Stimulated activated CD4-positive, alpha-beta T cell treated with anti-CD3 and anti-CD28 coated beads, Interleukin-1b, Interleukin-23, amount 100 ng/mL, for 48 hours (primary cell): Measurements from ENCODE around the gene RTN4RL2.

Source experiments
- DNase-seq: peaks from one replicate; pipeline ENCODE4 v3.0.0-alpha.2; 2020

Gene RTN4RL2

DNA sequence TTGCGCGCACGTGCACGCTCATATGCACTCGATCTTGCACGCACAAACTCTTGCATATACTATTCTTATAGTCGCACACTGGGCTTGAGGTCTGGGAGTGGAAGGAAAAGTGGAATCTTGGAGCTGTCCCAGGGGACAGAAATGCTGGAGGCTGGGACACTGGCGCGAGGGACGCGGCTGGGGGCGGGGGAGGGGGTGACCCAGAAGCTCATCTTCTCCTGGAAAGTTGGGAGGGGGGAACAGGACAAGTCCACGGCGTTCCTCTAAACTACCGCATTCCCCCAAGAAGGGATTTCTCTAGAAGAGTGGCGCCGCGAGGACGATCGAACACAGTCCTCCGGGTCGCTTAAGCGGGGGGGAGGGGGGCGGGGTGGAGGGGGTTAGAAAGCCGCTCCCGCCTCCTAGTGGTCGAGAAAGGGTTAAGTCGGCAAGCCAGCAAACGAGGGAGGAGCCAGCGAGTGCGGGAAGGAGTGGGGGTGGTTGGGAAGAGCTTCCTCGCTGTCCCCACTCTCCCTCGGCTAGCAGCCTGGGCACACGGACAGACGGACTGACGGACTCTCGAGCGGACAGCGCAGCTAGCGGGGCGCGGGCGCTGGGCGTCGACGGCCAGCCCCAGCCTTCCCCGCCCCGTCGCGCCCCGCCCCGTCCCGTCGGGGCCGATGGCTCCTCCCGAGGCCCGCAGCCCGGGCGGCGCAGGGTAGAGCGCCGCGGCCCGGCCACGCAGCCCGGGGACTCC, at the start of gene RTN4RL2:
Gene RTN4RL2 (plus strand): TSS at position 507 of the 736 bp plus-strand sequence. CDS start 338 bp downstream, outside the sequence.
- peak; percentile 63 for DNase-seq

DNA sequence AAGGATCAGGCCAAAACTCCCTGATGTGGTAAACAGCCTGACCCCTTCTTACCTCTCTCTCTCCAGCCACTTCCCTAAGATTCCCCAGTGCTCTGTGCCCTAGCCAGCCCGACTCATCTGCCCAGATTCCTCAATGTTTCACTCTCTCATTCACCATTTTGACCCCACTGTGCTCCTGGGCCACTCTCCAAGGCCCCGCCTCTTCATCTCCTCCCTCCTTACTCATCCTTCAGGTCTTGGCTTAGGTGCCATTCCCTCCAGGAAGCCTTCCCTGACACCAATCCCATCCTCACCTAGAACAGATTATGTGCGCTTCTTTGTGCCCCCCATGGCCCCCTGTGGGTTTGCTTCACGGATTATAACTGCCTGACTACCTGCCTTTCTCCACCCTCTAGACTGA, 46.6 kb upstream of the RTN4RL2 start:
- no peak for DNase-seq

DNA sequence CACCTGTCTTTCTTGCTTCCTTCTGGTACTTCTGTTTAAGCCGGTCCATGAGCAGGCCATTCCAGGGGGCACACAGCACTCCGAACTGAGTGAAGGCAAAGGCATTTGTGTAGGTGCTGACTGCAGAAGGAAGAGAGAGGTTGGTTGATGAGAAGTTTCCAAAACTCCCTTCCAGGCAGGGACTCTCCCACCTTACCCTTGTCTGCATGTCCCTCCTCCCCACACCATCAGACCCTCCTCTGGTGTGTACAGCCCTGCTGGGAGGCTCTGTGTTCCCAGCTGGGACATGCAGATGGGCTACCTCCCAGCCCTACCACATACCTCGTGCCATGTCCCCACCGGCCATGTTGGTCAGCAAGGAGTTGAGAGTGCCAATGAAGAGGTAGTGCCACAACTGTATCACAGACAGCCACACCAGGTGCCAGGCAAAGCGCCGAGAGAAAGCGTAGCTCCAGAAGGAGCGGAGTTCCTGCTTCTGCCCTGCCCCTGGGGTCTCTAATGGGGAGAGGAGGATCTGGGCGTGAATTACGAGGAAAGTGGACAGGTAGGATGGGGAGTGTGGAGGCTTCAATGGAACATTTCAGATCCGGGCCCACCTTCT, 45.6 kb upstream of the RTN4RL2 start:
- no peak for DNase-seq

DNA sequence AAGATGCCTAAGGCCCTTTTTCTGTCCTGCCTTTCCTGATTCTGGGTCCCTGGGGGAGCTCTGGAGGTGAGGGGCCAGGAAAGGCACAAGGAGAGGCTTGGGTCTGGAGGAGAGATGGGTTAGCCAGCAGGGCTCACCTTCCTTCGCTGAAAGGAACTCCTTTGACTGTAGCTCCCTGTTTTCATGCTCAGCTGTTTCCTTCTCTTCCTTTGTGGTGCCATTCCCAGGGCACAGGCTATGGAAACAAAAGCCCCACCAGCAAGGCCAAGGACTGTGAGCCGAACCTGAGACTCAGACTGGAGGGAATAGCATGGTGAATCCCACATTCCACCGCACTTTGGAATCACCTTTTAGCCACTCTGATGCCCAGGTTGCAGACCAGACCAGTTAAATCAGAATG, 43.9 kb upstream of the RTN4RL2 start:
- DNase-seq = no peak

DNA sequence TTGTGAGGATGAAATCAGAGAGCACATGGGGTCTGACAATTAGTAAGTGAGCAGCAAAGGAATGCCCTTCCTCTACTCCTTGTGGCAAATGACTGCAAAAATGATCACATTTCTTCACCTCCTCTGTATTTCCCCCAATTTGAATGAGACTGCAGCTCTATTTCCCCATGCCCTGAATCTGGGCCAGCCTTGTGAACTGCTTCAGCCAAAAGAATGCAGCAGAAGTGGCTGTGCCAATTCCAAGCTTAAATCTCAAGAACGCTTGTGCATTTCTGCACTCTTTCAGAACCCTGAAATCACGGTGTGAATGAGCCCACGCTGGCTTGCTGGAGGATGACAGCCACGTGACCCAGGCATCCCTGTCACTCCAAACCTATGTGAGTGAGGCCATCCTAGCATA, 43.3 kb upstream of the RTN4RL2 start:
- no peak for DNase-seq

DNA sequence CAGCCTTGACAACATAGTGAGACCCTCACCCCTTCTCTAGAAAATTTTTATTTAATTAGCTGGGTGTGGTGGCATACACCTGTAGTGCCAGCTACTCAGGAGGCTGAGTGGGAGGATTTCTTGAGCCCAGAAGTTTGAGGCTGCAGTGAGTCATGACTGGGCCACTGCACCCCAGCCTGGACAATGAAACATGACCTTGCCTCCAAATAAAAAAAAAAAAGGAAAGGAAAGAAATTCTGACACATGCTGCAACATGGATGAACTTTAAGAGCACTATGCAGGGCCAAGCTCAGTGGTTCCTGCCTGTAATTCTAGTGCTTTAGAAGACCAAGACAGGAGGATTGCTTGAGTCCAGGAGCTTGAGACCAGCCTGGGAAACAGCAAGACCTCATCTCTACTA, 42.2 kb upstream of the RTN4RL2 start:
- DNase-seq = no peak

DNA sequence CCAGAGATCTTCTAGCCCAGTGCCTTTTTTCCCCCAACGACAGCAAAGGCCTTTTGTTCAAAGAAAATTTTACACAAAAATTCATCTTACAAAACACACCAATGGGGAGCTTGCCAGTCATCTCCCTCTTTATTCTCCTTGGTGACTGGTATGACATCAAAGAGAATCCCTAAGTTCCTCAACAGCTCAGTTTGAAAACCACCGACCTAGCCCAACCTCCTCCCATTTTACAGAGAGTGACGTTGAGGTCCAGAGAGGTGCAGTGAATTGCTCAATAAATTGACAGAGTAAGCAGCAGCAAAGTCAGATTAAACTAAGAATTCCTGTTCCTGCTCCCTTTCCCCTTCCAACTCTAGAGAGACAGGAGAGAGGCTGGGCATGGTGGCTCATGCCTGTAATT, 41.2 kb upstream of the RTN4RL2 start:
- no peak for DNase-seq

DNA sequence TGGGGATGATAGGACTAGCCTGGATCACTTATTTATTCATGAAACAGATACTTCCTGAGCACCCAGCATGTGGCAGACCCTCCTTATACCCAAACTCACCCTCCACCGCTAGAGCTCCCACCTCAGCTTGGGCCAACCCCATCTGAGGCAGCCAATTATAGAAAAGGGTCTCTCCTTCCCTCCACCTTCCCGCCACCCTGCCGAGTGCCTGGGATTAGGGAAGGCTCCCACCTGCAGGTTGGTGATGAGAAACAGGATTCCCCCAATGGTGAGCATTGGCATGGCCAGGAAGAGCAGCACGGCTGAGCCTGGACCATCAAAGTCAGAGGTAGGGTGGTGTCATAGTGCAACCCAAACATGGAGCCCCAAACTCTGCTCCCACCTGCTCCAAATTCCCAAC, 39.3 kb upstream of the RTN4RL2 start:
- no peak for DNase-seq

DNA sequence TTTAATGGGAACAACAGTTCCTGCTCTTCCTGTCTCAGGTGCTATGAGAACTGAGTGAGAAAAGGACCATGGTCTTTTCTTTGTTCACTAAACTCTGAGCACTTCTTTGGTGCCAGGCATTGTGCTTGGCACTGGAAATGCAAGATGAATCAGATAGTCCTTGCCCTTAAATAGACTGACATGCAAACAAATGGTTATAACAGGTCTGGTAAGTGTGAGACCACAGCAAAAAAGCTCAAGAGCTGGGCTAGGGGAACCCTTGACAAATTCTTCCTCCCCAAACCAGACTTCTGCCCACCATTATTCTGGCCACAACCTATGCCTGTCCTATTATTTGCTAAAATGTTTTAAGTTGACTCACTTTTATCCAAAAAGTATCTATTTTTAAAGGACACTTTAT, 38.5 kb upstream of the RTN4RL2 start:
- DNase-seq = no peak

DNA sequence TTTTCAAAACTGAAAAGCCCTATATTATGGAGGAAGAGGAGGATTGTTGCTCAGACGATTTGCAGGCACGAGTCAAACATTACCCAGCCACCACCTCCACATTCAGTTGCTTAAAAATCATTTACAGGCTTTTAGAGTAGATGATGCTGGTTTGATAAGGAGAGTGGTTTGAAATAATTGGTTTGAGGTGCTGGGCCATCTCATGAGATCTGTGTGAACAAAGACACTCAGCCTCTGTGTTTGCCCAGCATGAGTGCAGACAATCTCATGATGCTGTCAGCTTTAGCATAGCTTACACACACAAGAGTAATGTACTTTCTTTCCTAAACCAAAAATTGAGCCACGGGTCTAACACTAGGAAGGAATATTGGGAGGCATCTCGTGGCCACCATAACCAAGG, 37.7 kb upstream of the RTN4RL2 start:
- no peak for DNase-seq

DNA sequence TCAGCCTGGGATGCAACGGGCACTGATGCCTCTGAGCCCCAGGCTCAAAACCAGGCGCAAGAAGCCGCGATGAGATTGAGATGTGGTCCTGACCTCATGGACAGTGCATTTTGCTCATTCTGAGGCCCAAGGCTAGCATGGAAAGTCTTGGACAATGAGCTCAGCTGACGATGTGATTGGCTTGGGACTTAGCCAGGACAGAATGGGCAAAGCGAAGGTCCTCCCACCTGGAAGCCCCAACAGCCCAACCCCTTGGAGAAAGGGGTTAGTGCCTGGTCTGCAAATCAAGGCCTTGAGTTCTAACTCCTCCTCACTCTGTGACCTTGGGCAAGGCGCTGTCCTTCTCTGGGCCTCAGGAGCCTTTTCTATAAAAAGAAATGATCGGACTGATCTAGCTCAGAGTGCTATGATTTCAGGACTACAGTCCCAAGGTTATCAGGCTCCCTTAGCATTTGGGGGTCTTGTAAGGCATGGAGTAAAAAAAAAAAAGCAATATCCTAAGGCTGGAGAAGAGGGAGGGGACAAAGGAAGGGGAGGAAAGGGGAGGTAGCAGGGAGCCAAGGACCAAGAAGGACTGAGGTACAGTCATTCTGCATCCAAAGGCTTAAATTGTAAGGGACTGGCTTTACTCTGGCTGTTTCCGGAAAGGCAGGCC, 36.1 kb upstream of the RTN4RL2 start:
- DNase-seq = no peak

DNA sequence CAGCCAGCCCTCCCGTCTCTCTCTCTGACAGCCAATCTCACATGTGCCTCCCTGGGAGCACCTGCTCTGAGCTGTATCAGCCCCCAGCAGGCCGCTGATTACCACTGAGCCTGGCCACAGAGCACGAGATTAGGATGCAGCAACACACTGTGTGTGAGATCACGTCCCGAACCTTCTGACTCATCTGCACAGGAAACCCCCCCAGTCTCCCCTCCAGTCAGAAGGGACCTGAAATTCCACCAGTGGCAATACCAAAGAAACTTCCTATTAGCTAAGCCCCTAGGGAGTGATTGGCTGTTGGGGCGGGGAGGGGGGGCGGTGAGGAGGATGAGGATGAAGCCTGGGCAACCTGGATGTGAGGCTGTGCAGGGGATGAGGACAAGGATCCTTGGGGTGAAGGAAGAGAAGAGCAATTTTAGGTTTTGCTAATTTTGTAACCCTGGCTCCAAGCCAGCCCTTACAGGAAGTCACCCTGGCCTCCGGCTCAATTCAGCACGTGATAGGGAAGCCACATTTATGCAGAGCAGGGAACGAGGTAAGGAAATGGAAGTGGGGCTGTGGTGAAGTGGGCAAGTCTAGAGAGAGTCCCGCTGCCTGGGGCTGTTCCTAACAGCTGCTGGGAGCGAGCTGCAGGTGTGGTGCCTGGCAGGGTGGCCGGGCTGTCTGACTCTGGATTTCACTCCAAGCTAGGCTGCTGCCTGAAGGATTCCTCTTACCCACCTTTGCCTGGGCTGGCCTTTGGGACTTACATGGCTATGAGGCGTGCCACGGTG, 35.4 kb upstream of the RTN4RL2 start:
- DNase-seq = peak; percentile 95

DNA sequence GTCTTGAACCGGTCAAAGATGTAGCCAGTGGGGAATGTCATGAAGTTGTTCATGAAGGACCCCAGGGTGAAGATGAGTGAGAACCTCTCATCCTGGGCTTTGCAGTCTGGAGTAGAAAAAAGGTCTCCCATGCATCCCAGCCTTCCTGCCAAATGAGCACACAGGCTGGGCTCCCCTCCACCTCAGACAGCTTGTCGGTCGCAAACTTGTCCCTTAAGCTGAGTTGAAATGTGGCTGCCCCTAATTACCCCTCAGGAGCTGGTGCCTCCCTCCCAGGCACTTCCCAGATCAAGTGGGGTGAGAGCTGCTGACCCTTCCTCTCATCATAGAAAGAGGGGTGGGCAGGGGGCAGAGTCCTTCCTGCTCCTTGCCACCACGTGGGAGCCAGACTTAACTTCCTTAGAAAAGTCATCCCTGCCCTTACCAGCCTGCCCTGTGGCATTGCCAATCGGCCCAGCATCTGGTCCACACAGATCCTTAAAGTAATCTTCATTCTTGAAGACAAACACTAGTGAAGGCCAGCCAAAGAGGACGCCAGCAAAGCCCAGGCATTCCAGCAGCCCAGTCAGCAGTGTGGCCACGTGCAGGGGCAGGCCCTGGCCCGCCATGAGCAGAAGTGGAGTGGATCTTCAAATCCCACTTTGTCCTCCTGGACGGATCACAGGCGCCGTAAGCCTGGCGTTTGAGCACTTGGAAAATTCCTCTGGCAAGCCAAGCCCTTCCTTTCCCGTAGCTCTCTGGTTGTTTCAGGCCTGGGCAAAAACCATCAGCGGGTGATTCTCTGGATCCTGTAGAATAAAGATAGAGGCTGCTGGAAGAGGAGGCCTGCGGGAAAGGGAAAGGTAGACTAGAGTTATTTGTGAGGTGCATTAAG, 34.5 kb upstream of the RTN4RL2 start:
- DNase-seq = no peak

DNA sequence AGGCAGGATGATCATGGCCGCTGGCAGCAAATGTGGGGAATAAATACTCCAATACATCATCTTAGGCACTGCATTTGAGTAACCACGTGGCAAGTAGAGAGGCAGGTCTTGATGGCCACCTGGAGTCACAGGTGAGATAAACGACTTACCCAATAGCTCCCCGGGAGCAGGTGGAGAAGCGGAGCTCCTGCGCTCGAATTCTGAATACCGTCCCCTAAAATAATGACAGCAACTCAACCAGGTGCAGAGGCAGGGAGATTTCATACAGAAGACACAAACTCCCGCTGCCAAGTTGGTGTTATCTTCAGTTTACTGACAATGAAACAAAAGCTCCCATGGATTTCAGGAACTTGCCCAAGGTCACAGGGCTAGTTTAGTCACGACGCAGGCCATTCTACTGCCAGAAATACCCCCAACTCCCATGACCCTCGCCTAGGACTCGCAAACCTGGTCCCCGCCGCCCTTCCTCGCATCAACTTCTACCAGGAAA, 33.8 kb upstream of the RTN4RL2 start:
- DNase-seq = peak; percentile 25

DNA sequence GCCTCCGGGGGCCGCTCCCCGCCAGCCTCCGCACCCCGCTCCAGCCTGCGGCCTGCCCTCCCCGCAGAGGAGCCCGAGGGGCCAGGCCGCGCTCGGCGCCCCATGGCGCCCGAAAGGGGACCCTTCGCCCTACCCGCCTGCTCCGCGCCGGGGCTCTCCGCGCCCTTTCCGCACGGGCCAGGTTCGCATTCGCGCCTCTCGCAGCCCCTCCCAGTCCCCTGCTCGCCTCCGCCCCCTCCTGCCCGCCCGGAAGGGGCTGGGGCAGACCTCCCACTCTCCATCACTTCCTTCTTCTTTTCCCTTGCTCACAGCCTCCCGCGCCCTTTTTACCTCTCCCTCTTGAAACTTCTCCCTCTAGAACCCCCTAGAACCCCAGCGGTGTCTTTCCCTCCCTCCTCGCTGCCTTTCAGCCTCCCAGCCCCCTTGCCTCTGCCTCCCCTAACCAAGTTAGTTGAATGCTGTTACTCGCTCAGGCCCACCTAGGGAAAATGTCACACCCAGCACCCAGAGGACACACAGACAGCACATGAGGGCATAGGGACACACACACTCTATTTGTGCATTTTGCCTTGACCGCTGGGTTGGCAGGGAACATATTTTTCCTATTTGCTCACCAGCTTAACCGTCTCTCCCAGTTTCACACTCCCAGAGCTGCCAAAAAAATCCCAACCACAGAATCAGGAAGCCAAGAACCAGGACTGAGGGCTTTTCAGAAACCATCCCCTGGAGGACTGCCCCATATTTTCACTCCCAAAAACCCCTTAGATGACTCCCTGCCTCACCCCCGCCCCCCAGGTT, 33.2 kb upstream of the RTN4RL2 start, which contains the start of gene SLC43A3:
Gene SLC43A3 (minus strand): TSS at position 193 of the 798 bp plus-strand sequence. CDS start 949 bp downstream, outside the sequence.
- DNase-seq = peak; percentile 84

DNA sequence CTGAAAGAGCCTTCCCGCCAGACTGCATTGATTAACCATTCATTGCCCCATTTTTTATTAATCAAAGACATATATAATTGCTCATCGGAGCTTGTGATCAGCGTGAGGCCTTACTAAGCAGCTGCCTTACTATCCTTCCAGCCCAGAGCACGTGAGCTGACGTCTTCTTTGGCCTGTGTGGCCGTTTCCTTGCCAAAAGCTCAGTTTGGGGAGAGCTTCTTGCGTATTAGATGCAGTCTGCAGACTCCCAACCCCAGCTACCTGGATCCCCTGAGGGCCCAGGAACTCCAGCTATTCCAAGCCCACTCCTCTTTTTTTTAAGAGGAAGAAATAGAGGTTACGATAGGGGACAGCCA, 32.6 kb upstream of the RTN4RL2 start:
- DNase-seq = no peak

DNA sequence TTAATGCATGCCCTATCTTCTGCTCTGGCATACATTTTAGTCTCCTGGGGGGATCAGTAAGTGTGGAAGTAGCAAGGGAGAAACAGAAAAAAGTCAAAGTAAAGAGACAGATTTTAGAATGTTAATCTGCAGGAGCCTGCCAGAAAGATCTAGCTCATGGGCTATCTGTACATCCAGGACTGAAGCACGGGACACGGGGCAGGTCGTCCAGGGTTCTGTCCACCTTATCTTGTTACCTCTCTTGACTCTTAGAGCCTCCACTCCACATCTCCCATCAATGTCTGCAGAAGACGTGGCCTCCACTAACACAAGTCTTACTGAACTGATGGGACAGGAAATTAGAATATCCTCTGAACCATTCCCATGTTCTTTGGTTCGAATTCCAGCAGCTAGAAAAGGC, 31.7 kb upstream of the RTN4RL2 start:
- no peak for DNase-seq

DNA sequence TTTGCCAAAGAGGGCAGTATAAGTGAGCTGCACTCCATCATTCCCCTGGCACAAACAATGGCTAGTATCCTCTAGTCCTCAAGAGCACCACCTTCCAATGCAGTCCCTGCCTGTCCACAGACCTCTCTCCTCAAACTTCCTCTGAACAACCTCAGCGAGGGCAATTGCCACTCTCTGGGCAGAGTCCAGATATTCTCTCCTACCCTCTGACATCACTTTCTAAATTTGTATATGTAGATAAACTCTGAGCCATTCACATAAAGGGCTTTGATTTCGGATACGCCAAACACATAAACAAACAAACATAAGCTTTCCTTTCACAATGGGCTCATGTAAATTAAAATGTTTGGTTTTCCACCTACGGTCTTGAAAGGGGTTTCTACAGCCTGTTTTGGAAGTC, 30.4 kb upstream of the RTN4RL2 start:
- no peak for DNase-seq

DNA sequence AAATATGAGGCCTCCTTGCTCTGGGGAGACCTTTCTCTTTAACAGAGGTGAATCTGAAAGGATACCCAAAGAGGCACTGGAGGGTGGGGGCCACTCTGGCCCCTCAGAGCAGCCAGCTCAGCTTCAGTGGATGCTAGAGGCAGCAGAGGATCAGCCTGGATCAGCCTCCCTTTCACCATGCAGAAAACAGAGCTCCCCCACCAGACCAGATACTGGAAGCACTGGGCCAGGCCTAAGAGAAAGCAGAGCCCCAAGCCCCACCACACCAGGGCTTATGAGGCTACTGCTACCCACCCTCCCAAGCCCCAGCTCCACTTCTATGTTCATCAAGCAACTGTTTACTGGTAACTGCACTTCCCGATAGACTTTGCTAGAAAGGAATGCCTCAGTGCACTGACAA, 29.4 kb upstream of the RTN4RL2 start:
- DNase-seq = no peak

DNA sequence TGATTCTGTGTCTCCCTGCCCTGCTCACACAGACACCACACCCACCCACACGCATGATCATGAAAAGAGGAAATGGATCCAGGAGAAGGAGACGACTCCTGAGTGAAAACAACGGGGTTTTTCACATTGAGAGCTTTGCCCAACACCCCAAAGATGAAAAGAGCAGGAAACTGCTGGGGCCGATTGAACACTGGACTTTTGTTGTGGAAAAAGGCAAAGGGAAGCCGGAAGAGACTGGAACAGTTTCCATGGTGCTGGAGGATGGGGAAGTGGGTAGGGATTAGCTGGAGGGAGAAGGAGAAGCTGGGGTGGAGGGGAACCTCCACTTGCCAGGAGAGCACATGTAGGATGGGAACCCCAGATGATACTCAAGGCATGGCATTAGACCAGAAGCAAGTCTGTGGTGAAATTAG, 28.2 kb upstream of the RTN4RL2 start:
- no peak for DNase-seq

DNA sequence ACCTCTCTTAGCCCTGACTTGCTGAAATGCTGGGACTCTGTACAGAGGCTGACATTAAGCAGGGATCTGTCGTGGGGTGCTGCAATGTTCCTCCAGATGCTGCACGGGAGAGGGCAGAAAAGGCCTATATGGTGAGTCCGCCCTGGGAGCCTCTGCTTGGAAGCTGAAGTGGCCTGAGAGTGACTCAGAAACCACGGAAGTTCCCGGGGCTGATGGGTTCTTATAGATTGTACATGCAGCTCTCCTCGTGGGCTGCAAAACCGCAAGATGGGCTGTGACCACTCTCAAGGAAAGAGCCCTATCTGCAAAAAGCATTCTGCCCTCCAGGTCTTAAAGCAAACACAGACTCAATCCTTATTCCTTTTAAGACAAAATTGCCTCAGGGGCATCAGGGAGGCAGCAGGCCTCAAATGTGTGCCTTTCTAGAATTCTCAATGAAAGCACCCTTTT, 27.6 kb upstream of the RTN4RL2 start:
- DNase-seq = peak; percentile 17
